HG03558 (cell line): ENCODE measurements around the gene TTC4.
A peak's percentile ranks its signal among the peaks of the same experiment; 100 is the strongest.

ENCODE experiments used
- ATAC-seq: cut with Tn5 transposase; IDR thresholded peaks from one replicate; pipeline ENCODE4 v1.9.1; 2021; ENCODE audit warnings: moderate number of reproducible peaks; ENCODE audit not compliant: unreplicated experiment; ENCODE audit errors: extremely low read depth

Gene TTC4, protein sequence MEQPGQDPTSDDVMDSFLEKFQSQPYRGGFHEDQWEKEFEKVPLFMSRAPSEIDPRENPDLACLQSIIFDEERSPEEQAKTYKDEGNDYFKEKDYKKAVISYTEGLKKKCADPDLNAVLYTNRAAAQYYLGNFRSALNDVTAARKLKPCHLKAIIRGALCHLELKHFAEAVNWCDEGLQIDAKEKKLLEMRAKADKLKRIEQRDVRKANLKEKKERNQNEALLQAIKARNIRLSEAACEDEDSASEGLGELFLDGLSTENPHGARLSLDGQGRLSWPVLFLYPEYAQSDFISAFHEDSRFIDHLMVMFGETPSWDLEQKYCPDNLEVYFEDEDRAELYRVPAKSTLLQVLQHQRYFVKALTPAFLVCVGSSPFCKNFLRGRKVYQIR

DNA sequence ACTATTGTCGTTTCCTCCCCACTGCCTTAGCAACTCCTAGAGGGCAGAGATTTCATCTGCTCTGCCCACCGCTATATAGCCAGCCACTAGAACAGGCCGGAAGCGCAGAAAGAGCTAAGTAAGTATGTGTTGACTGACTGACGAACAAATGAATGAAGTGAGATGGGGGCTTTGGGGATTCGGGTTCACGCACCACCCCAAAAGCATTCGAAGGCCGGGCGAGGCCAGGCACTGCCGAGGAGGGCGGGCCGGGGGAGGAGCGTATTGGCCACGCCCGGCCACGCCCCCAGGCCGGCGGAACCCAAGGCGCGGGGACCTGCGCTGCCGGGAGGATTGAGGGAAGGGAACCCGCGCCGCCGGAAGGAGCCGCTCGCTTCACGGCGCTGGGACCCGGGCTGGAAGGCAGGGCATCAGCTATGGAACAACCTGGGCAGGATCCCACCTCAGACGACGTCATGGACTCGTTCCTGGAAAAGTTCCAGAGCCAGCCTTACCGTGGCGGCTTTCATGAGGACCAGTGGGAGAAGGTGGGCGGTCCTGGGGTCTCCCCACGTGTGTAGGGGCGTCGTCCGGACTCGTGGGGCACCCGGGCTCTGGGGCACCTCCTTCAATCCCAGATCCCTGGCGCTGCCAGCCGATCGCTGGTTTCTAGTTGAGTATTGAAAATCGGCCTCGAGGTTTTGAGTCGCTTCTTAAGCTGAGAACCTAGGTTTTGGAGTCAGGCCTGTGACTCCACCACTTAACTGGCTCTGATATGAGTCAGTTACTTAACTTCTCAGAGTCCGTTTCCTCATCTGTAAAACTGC is at the start of gene TTC4:
Gene TTC4 (plus strand): TSS at position 369 of the 806 bp plus-strand sequence. CDS start 48 bp downstream, at position 417.
- ATAC-seq = peak; percentile 83

DNA sequence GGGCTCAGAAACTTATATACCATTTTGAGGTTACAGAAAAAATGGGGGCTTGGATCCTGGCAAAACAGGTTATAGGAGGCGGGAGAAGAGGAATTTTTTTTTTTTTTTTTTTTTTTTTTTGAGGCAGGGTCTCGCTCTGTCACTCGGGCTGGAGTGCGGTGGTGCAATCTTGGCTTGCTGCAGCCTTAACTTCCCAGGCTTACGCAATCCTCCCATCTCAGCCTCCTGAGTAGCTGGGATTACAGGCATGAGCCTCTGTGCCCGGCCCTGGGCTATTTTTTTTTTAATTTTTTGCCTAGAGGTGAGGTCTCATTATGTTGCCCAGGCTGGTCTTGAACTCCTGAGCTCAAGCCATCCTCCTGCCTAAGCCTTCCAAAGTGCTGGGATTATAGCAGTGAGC is 49.3 kb upstream of the TTC4 start:
- ATAC-seq = no peak

DNA sequence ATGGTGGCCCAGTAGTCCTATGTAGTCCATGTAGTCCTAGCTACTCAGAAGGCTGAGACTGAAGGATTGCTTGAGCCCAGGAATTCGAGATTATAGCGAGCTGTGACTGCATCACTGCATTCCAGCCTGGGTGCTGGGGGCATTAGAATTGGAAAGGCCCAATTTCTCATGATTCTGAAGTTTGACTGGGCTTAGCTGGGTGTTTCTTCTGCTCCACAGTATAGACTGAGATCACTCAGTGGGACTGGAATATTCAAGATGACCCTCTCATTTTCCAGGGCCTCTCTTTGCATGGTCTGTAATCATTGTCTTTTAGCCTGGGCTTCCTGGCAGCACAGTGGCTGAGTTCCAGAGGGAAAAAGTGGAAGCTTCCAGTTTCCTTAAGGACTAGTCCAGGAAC is 47.9 kb upstream of the TTC4 start:
- ATAC-seq = no peak

DNA sequence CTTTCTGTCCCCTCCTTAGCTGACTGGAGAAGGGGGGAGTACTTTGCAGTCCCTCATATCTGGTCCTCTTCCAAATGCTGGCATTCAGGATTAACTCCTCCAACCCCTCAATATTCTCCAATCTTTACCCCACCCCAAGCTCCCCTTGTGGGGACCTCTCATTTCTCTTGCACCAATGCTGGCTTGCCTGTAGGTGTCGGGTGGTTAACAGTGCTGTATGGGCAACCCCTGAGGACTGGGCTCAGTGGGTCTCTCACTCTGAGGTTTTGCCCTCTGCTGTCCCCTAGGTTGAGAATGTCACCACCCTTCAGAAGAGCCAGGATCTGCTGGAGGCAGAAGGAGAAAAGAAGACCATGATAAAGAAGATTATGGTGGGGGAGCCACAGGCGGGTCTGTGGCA is 47.1 kb upstream of the TTC4 start:
- no peak for ATAC-seq

DNA sequence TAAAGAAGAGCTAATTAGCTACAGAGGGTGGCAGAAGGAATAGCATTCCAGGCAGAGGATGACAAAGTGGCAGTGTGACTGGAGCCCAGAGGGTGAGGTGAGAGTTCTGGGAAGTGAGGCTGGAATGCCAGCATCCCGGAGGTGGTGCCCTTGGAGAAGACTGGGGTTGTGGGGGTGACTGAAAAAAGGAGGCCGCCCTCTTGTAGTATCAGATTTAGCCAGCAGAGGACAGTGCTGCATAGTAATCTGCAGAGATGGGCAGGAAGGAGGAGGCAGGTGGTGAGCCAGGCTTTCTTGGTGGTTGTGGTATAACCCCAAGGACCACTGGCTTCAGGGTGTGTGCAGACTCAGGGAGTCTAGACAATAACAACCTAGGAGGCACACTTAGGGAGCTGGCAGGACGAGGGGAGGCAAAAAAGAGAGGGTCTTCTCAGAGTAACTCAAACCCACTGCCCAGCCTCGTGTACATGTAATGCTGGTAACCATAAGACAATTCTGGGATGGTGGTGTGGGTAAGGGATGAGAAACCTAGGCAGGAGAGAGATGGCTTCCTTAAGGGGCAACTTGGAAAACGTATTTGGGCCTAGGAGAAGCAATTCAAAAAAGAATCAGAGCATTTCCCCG is 43.6 kb upstream of the TTC4 start:
- no peak for ATAC-seq

DNA sequence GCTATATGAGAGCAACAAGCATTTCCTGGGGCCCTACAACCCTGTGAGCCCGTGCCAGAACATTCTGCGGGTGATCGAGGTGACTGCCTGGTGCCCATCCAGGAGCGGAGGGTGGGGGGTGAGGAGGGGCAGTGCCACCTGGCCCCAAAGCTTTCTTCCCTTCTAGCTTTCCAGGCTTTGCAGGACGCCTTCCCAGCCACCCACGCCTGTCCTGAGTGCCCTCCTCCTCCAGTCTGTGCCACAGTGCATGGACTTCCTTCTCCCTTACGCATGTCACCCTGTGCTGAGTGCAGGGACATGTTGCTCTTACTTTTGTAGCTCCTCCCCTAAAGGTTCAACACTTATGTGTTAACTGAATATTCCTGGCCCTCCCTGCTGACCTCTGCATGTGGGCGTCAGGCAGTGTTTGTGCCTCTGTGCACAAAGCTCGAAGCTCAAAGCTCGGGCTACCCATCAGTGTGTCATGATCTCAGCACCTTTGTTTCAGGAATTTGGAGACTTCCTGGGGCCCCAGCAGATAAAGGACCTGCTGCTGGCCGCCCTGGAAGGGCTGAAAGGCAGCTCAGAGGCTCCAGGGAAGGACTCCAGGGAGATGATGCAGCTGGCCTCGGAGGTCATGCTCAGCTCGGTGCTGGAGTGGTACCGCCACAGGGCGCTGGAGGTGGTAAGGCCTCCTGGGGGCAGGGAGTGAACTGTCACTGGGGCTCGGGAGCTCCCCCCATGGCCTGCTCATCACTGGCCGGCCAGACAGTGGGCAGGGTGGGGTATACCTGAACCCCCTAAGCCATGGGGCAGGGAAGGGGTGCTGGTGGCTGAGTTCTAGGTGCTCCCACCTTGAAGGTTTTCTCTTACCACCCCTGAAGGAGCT is 36.7 kb upstream of the TTC4 start:
- ATAC-seq = no peak

DNA sequence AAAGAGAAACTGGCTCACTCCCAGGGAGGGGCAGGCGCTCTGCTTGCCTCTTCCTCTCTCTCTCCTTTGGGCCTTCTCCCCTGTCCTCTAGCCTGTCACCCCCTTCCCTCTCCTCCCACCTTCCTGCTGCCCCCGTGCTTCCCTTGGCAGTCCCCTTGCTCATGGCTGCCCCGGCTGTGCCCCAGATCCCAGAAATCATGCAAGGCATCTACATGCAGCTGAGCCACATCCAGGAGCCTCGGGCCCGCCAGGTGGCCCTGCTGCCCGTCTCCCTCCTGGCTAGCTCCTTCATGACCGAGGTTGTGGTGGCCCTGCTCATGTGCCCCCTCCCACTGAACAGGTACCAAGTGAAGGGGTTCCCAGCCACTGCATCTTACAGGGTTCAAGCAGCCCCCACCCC is 36.0 kb upstream of the TTC4 start:
- no peak for ATAC-seq

DNA sequence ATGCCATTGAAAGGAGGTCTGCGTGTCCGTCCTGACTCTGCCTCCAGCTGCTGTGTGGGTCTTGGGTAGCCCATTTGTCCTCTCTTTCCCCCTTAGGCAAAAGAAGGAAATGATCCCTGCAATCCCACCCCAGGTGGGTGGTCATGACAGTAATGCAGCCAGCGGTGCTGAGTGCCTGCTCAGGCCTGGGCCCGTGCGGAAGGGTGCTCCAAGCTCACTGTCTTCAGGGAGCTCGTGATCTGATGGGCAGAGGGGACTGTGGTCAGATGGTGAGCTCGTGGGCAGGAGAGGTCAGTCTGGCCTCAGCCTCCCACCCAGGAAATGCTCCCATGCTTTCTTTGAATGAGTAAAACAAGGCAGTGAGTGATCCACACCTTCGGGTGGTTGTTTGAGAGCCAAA is 35.3 kb upstream of the TTC4 start:
- ATAC-seq = no peak

DNA sequence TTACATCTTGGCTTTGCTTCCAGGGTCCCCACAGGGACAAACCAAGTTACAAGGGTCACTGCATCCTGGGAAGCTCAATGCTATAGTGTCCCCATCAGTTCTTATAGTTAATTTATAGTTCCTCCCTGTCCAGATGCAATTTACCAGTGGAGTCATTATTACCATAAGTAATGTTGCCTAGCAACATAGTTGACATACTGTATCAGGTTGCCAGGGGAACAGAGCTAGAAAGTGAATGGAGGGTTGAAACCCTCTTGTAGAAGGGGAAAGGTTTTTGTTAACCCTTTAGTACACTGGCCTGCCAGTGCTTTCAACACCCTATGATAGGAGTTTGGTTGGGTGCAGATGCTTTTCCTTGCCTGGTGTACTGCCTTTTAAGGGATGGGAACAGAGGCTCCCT is 34.3 kb upstream of the TTC4 start:
- ATAC-seq = no peak

DNA sequence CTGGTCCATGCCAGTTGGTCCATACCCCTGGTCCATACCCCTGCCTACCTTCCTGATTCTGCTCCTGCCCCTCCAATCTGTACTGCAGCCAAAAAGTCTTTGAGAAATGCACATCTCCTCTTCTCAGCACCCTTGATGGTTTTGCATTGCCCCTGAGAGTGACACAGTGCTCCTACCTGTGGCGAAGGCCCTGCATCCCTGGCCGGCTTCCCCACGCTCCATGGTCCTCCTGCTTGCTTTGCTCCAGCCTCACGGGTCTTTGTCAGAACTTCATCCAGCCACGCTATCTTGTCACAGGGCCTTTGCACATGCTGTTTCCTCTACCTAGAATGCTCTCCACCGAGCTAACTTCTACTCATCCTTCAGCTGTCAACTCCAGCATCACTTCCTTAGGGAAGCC is 32.2 kb upstream of the TTC4 start:
- no peak for ATAC-seq

DNA sequence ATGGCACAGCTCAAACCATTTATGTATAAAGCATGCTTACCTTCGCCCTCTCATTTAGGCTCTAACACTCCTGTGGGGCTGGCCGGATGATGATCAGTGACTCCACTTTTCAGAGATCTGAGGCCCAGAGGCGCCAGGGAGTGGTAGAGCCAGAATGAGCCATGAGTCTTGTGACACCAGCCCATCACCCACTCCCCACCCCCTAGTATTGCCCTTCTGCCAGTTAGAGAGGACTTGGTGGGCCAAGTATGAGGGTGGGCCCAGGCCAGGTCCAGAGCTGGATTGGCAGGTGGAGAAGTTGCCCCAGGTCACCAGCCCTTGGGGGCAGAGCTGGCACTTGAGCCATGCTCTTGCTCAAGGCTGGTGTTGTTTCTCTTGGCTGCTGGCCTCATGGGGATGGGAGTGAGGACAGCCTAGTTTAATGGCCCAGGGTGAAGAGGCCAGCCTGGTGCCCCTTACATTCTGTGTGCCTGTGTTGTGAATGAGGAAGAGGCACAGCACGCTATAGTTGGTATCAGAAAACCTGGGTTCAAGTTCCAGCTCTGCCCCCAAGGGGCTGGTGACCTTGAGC is 30.2 kb upstream of the TTC4 start:
- ATAC-seq = no peak

DNA sequence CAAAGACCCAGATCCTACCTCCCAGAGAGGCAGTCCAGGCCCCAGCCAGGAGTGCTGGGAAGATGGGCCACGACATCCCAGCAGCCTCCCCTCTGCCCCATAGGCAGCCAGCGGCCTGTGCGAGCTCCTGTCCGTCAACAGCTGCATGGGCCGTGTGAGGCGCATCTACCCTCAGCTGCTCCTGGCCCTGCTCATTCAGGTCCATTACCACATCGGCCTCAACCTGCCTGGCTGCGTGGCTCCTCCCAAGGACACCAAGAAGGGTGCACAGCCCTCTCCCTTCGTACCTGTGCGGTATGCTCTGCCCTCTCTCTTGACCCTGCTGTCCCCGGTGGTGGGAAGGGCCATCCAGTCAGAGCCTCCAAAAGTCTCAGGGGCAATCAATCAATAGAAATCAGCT is 29.5 kb upstream of the TTC4 start:
- ATAC-seq = no peak

DNA sequence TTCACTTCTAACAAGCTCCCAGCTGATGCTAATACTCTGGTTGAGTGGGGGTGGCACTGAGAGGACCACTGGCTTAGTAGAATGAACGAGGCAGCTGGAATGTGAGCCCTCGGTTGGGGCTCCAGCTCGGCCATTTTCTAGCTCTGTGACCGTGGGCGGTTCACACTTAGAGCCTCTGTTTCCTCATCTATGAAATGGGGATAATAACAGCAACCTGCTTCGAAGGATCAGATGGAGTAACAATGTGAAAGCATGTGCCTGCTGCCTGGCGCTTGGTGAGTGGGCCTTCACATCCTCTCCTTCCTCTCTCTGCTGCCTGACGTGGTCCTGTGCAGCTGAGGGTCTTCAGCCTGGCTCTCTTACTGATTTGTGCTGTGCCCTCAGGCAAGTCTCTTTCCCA is 20.9 kb upstream of the TTC4 start:
- no peak for ATAC-seq

DNA sequence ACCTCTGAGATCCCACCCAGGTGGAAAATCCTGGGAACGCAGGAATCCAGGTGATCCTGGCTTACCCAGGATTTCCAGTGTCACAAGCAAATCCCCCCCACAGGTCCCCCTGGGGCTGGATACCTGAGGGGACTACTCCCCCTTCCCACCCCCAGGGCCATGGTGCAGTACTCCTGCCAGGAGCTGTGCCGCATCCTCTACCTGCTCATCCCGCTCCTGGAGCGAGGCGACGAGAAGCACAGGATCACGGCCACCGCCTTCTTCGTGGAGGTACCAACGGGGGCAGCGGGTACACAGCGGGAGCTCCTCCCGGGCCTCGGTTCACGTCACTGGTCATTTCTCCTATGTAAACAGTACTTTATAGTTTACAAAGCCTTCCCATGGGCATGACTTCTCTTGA is 20.4 kb upstream of the TTC4 start:
- ATAC-seq = no peak

DNA sequence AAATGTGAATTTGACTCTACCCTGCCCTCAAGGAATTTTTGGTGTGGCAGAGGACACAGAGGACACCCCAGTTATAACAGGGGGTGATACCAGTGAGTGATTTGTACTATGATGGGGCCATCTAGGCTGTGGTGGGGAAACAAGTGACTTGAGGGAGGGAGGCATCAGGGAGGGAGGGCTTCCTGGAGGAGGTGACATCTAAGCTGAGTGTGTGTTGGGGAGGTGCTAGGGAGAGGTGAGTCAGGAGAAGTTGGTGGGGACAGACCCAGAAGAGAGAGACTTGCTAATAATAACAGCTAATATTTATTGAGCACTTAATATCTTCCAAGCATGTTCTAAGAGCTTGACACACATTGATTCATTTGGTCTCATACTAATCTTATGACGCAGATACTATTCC is 19.9 kb upstream of the TTC4 start:
- no peak for ATAC-seq

DNA sequence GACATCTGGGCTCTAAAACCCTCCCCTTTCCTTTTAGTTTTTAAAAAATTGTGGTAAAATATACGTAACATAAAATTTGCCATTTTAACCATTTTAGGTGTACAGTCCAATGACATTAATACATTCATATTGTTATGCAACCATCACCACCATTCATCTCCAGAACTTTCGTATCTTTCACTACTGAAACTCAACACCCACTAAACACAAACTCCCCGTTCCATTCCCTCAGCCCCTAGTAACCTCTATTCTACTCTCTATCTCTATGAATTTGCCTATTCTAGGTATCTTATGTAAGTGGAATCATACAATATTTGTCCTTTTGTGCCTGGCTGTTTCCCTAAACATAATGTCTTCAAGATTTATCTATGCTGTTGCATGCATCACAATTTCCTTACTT is 19.4 kb upstream of the TTC4 start:
- ATAC-seq = no peak

DNA sequence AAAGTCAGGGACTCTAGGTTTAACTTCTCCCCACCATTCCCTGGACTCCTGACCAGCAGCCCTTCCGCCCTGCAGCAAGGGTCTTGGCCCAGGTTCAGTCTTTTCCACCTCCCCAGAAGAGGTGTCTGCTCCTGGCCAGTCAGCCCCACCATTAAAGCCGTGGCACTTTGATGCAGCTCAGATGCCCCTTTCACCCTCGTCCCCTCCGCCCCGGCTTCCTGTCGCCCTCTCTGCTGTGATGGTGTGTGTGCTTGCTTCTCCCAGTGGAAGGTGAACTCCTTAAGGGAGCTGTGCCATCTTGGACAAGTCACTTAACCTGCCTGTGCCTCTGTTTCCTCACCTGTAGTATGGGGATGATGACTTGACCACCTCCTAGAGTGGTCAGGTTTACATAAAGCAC is 17.8 kb upstream of the TTC4 start:
- no peak for ATAC-seq

DNA sequence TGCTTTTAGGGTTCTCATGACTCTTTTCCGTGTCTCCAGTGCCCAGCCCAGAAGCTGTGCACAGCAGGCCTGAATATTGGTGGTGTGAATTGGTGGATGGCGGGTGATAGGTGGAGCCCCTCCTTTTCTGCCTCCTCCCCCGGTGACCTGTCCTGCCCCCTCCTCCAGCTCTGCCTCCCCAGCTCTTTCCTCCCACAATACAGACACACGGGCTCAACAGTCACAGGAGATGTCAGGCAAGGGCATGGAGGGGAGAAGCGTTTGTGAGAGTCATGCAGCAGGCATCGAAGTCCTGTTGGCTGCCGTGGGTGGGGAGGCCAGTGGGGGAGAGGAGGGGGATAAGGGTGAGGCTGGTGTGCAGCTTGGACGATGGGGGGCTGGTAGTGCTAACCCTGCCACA is 17.3 kb upstream of the TTC4 start:
- ATAC-seq = no peak

DNA sequence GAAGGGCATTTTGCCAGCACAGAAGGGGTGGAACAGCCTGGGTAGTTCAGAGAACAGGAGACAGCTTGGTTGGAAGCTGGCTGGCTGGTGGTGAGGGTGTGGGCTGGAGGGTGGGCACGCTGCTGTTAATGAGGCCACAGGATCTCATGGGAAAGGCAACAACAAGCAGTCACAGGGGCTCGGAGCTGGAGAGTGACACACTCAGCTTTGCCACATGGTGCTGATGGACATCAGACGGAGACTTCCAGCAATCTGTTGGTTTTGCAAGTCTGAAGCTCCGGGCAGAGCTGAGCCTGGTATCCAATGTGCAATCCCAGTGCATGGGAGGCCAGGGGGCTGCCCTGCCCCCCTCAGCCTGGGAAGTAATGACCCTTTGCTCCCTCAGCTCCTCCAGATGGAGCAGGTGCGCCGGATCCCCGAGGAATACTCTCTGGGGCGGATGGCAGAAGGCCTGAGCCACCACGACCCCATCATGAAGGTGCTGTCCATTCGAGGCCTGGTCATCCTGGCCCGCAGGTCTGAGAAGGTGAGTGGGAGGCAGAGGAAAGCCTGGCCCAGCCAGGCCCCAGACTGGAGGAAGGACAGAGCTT is 15.6 kb upstream of the TTC4 start:
- ATAC-seq = no peak

DNA sequence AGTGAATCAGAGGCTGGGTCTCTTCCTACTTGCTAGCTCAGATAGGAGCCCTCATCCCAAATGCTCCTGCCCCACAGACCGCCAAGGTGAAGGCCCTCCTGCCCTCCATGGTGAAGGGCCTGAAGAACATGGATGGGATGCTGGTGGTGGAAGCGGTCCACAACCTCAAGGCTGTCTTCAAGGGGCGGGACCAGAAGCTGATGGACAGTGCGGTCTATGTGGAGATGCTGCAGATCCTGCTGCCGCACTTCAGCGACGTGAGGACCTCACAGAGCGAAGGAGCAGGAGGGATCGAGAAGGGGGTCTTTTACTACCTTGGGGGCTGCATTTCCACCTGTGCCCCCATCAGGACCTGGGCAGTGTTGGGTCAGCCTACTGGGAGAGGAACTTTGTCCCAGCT is 14.6 kb upstream of the TTC4 start:
- ATAC-seq = no peak
